ENCODE measurements around the gene FANK1. TPM values are rescaled to one million over a fixed set of nuclear protein-coding genes. Genes with fewer than 3 reads are reported as not detected.

FANK1 gene
- total and polyA plus RNA-seq, 4 donors, result 3.7 to 19.1 (median 10.0) TPM

- H3K27ac ChIP-seq (ENCODE audit: low read depth, low read length), result no peak overlapping the region
- no peaks in the 10 kb centered on the region for H3K27me3 ChIP-seq (ENCODE audit: control insufficient read depth, insufficient read depth, low read length)
- no CpG with 5 or more reads among the region's 3 CpGs for WGBS (ENCODE audit: insufficient coverage)
- no peaks in the 10 kb centered on the region for H3K4me1 ChIP-seq (ENCODE audit: control insufficient read depth, insufficient read depth, low read length)
- DNase-seq (ENCODE audit: low read depth in 4 of 6, low spot score in 6 of 6), result no peak
- H3K9me3 ChIP-seq (ENCODE audit: control insufficient read depth, insufficient read depth, low read length), result no peaks in the 10 kb centered on the region
- H3K4me3 ChIP-seq (ENCODE audit: low read depth, low read length), result no peak overlapping the region
- no peaks in the 10 kb centered on the region for H3K36me3 ChIP-seq (ENCODE audit: control insufficient read depth, insufficient read depth, low read length)
These were observed 133.6 kb downstream of the FANK1 start for GRCh38 chr10:126029999-126030398.

GRCh38 chr10:126034586-126034985, 138.2 kb downstream of the FANK1 start:
- no peak for DNase-seq (ENCODE audit: low read depth in 4 of 6, low spot score in 6 of 6)
- H3K27me3 ChIP-seq (ENCODE audit: control insufficient read depth, insufficient read depth, low read length), result no peaks in the 10 kb centered on the region
- peaks cover 4% of the 10 kb centered on the region for H3K36me3 ChIP-seq (ENCODE audit: control insufficient read depth, insufficient read depth, low read length)
- no peaks in the 10 kb centered on the region for H3K4me1 ChIP-seq (ENCODE audit: control insufficient read depth, insufficient read depth, low read length)
- WGBS (ENCODE audit: insufficient coverage), result no CpG with 5 or more reads among the region's 2 CpGs
- H3K27ac ChIP-seq (ENCODE audit: low read depth, low read length), result no peak overlapping the region
- no peak overlapping the region for H3K4me3 ChIP-seq (ENCODE audit: low read depth, low read length)
- H3K9me3 ChIP-seq (ENCODE audit: control insufficient read depth, insufficient read depth, low read length), result no peaks in the 10 kb centered on the region

GRCh38 chr10:126036515-126036914, 140.2 kb downstream of the FANK1 start:
- DNase-seq (ENCODE audit: low read depth in 4 of 6, low spot score in 6 of 6), result no peak
- Histone ChIP-seq H3K27ac (ENCODE audit: low read depth, low read length) (no peak overlapping the region), H3K36me3 (ENCODE audit: control insufficient read depth, insufficient read depth, low read length) (peaks cover 4% of the 10 kb centered on the region), H3K4me3 (ENCODE audit: low read depth, low read length) (no peak overlapping the region), H3K9me3 (ENCODE audit: control insufficient read depth, insufficient read depth, low read length) (no peaks in the 10 kb centered on the region), H3K4me1 (ENCODE audit: control insufficient read depth, insufficient read depth, low read length) (peaks cover under 1% of the 10 kb centered on the region), H3K27me3 (ENCODE audit: control insufficient read depth, insufficient read depth, low read length) (no peaks in the 10 kb centered on the region)
- 92% methylated on average over 2 of the region's 5 CpGs for WGBS (ENCODE audit: insufficient coverage)

GRCh38 chr10:126037946-126038345, 141.6 kb downstream of the FANK1 start:
- Histone ChIP-seq H3K4me3 (ENCODE audit: low read depth, low read length) (no peak overlapping the region), H3K27ac (ENCODE audit: low read depth, low read length) (no peak overlapping the region), H3K27me3 (ENCODE audit: control insufficient read depth, insufficient read depth, low read length) (no peaks in the 10 kb centered on the region), H3K4me1 (ENCODE audit: control insufficient read depth, insufficient read depth, low read length) (peaks cover 12% of the 10 kb centered on the region), H3K9me3 (ENCODE audit: control insufficient read depth, insufficient read depth, low read length) (no peaks in the 10 kb centered on the region), H3K36me3 (ENCODE audit: control insufficient read depth, insufficient read depth, low read length) (peaks cover 4% of the 10 kb centered on the region)
- WGBS (ENCODE audit: insufficient coverage), result 90% methylated on average over 10 of the region's 10 CpGs
- no peak for DNase-seq (ENCODE audit: low read depth in 4 of 6, low spot score in 6 of 6)

- H3K27ac ChIP-seq (ENCODE audit: low read depth, low read length), result no peak overlapping the region
- no CpG with 5 or more reads among the region's 4 CpGs for WGBS (ENCODE audit: insufficient coverage)
- no peak overlapping the region for H3K4me3 ChIP-seq (ENCODE audit: low read depth, low read length)
- H3K27me3 ChIP-seq (ENCODE audit: control insufficient read depth, insufficient read depth, low read length), result no peaks in the 10 kb centered on the region
- peaks cover 4% of the 10 kb centered on the region for H3K36me3 ChIP-seq (ENCODE audit: control insufficient read depth, insufficient read depth, low read length)
- H3K9me3 ChIP-seq (ENCODE audit: control insufficient read depth, insufficient read depth, low read length), result no peaks in the 10 kb centered on the region
- peaks cover 13% of the 10 kb centered on the region for H3K4me1 ChIP-seq (ENCODE audit: control insufficient read depth, insufficient read depth, low read length)
- DNase-seq (ENCODE audit: low read depth in 4 of 6, low spot score in 6 of 6), result no peak
These were observed 144.8 kb downstream of the FANK1 start for GRCh38 chr10:126041117-126041516.

- no peak overlapping the region for H3K27ac ChIP-seq (ENCODE audit: low read depth, low read length)
These were observed 145.5 kb downstream of the FANK1 start for GRCh38 chr10:126041804-126042231.

GRCh38 chr10:126042354-126042753, 146.0 kb downstream of the FANK1 start:
- no peak overlapping the region for H3K27ac ChIP-seq (ENCODE audit: low read depth, low read length)
- no peak for DNase-seq (ENCODE audit: low read depth in 4 of 6, low spot score in 6 of 6)
- H3K4me1 ChIP-seq (ENCODE audit: control insufficient read depth, insufficient read depth, low read length), result peaks cover 13% of the 10 kb centered on the region
- peaks cover 4% of the 10 kb centered on the region for H3K36me3 ChIP-seq (ENCODE audit: control insufficient read depth, insufficient read depth, low read length)
- H3K4me3 ChIP-seq (ENCODE audit: low read depth, low read length), result no peak overlapping the region
- no peaks in the 10 kb centered on the region for H3K27me3 ChIP-seq (ENCODE audit: control insufficient read depth, insufficient read depth, low read length)
- H3K9me3 ChIP-seq (ENCODE audit: control insufficient read depth, insufficient read depth, low read length), result no peaks in the 10 kb centered on the region
- WGBS (ENCODE audit: insufficient coverage), result no CpG with 5 or more reads among the region's 4 CpGs

More at GRCh38 chr10:126041804-126042231, 145.5 kb downstream of the FANK1 start:
- Histone ChIP-seq H3K4me3 (ENCODE audit: low read depth, low read length) (no peak overlapping the region), H3K9me3 (ENCODE audit: control insufficient read depth, insufficient read depth, low read length) (no peaks in the 10 kb centered on the region), H3K4me1 (ENCODE audit: control insufficient read depth, insufficient read depth, low read length) (peaks cover 13% of the 10 kb centered on the region), H3K36me3 (ENCODE audit: control insufficient read depth, insufficient read depth, low read length) (peaks cover 4% of the 10 kb centered on the region), H3K27me3 (ENCODE audit: control insufficient read depth, insufficient read depth, low read length) (no peaks in the 10 kb centered on the region)
- peak in 5 of 6 donors; percentile 40 to 89 (median 61) for DNase-seq (ENCODE audit: low read depth in 4 of 6, low spot score in 6 of 6)
- 17% methylated on average over 10 of the region's 12 CpGs for WGBS (ENCODE audit: insufficient coverage)

GRCh38 chr10:126042906-126043305, 146.5 kb downstream of the FANK1 start:
- Histone ChIP-seq H3K27ac (ENCODE audit: low read depth, low read length) (no peak overlapping the region), H3K4me3 (ENCODE audit: low read depth, low read length) (no peak overlapping the region), H3K27me3 (ENCODE audit: control insufficient read depth, insufficient read depth, low read length) (no peaks in the 10 kb centered on the region), H3K9me3 (ENCODE audit: control insufficient read depth, insufficient read depth, low read length) (no peaks in the 10 kb centered on the region), H3K4me1 (ENCODE audit: control insufficient read depth, insufficient read depth, low read length) (peaks cover 13% of the 10 kb centered on the region), H3K36me3 (ENCODE audit: control insufficient read depth, insufficient read depth, low read length) (peaks cover under 1% of the 10 kb centered on the region)
- DNase-seq (ENCODE audit: low read depth in 4 of 6, low spot score in 6 of 6), result no peak
- WGBS (ENCODE audit: insufficient coverage), result 94% methylated on average over 6 of the region's 10 CpGs

- H3K4me3 ChIP-seq (ENCODE audit: low read depth, low read length), result no peak overlapping the region
- no peak for DNase-seq (ENCODE audit: low read depth in 4 of 6, low spot score in 6 of 6)
- no peaks in the 10 kb centered on the region for H3K36me3 ChIP-seq (ENCODE audit: control insufficient read depth, insufficient read depth, low read length)
- peaks cover 13% of the 10 kb centered on the region for H3K4me1 ChIP-seq (ENCODE audit: control insufficient read depth, insufficient read depth, low read length)
- WGBS (ENCODE audit: insufficient coverage), result 76% methylated on average over 10 of the region's 10 CpGs
- H3K27ac ChIP-seq (ENCODE audit: low read depth, low read length), result no peak overlapping the region
- no peaks in the 10 kb centered on the region for H3K9me3 ChIP-seq (ENCODE audit: control insufficient read depth, insufficient read depth, low read length)
- H3K27me3 ChIP-seq (ENCODE audit: control insufficient read depth, insufficient read depth, low read length), result no peaks in the 10 kb centered on the region
These were observed 147.0 kb downstream of the FANK1 start for GRCh38 chr10:126043389-126043788.

- Histone ChIP-seq H3K4me1 (ENCODE audit: control insufficient read depth, insufficient read depth, low read length) (peaks cover 16% of the 10 kb centered on the region), H3K27ac (ENCODE audit: low read depth, low read length) (no peak overlapping the region), H3K27me3 (ENCODE audit: control insufficient read depth, insufficient read depth, low read length) (no peaks in the 10 kb centered on the region), H3K4me3 (ENCODE audit: low read depth, low read length) (no peak overlapping the region), H3K9me3 (ENCODE audit: control insufficient read depth, insufficient read depth, low read length) (no peaks in the 10 kb centered on the region), H3K36me3 (ENCODE audit: control insufficient read depth, insufficient read depth, low read length) (no peaks in the 10 kb centered on the region)
- no peak for DNase-seq (ENCODE audit: low read depth in 4 of 6, low spot score in 6 of 6)
- WGBS (ENCODE audit: insufficient coverage), result 86% methylated on average over 1 of the region's 3 CpGs
These were observed 149.5 kb downstream of the FANK1 start for GRCh38 chr10:126045861-126046260.
